Neural progenitor cell (in vitro differentiated cells): ENCODE data around the gene TMEM30B. TPM values are rescaled to one million over a fixed set of nuclear protein-coding genes. Genes with fewer than 3 reads are reported as not detected.

ENCODE experiments used
- DNase-seq: peaks from one replicate; pipeline ENCODE4 v3.0.0-alpha.2; 2016; ENCODE audit warnings: low spot score
- H2AFZ ChIP-seq: fragments of 200-600 bp; sonication (generic); replicated peaks from 2 replicates; pipeline ENCODE4 v1.6.1; 2016; ENCODE audit warnings: antibody characterized with exemption
- H3F3A ChIP-seq: fragments of 200-600 bp; sonication (generic); 2 replicates; pipeline ENCODE4 v1.6.1; 2016; ENCODE audit warnings: antibody characterized with exemption, low read depth
- H3K27ac ChIP-seq: fragments of 200-600 bp; sonication (generic); 2 replicates; pipeline ENCODE4 v1.5.1; 2016; ENCODE audit warnings: mild to moderate bottlenecking
- H3K27me3 ChIP-seq: fragments of 200-600 bp; sonication (generic); 2 replicates; pipeline ENCODE4 v1.6.1; 2016; ENCODE audit warnings: mild to moderate bottlenecking, moderate library complexity
- H3K36me3 ChIP-seq: fragments of 200-600 bp; sonication (generic); 2 replicates; pipeline ENCODE4 v1.5.1; 2016
- H3K4me1 ChIP-seq: fragments of 200-600 bp; sonication (generic); 2 replicates; pipeline ENCODE4 v1.6.1; 2016; ENCODE audit warnings: mixed run types
- H3K4me2 ChIP-seq: fragments of 200-600 bp; sonication (generic); 2 replicates; pipeline ENCODE4 v1.6.1; 2016
- H3K4me3 ChIP-seq: fragments of 200-600 bp; sonication (generic); 2 replicates; pipeline ENCODE4 v1.5.1; 2016
- H3K79me2 ChIP-seq: fragments of 200-600 bp; sonication (generic); 2 replicates; pipeline ENCODE4 v1.6.1; 2016; ENCODE audit warnings: low read depth
- H3K9ac ChIP-seq: fragments of 200-600 bp; sonication (generic); 2 replicates; pipeline ENCODE4 v1.6.1; 2016
- H3K9me3 ChIP-seq: fragments of 200-600 bp; sonication (generic); 2 replicates; pipeline ENCODE4 v1.5.1; 2016; ENCODE audit warnings: low read depth
- H4K20me1 ChIP-seq: fragments of 200-600 bp; sonication (generic); 2 replicates; pipeline ENCODE4 v1.6.1; 2016; ENCODE audit warnings: low read depth
- H3K27ac Mint-ChIP-seq: 3 replicates; pipeline ENCODE4 v1.8.0; 2021; ENCODE audit warnings: mixed read lengths
- H3K27me3 Mint-ChIP-seq: 2 replicates; pipeline ENCODE4 v1.8.0; 2022; ENCODE audit warnings: low read depth, mild to moderate bottlenecking, inconsistent platforms, moderate library complexity, mixed read lengths; ENCODE audit not compliant: insufficient read depth
- H3K36me3 Mint-ChIP-seq: 3 replicates; pipeline ENCODE4 v1.8.0; 2021; ENCODE audit warnings: mixed read lengths
- H3K4me1 Mint-ChIP-seq: 3 replicates; pipeline ENCODE4 v1.8.0; 2021; ENCODE audit warnings: mixed read lengths
- H3K4me3 Mint-ChIP-seq: 3 replicates; pipeline ENCODE4 v1.8.0; 2021; ENCODE audit warnings: mild to moderate bottlenecking, moderate library complexity, mixed read lengths
- H3K9me3 Mint-ChIP-seq: 3 replicates; pipeline ENCODE4 v1.8.0; 2020; ENCODE audit warnings: mixed read lengths
- EZH2 ChIP-seq: fragments of 200-600 bp; sonication (generic); IDR thresholded peaks from 2 replicates; pipeline ENCODE4 v1.6.1; 2017; ENCODE audit warnings: antibody characterized with exemption, mild to moderate bottlenecking, moderate library complexity
- EZH2phosphoT487 ChIP-seq: fragments of 200-600 bp; sonication (generic); IDR thresholded peaks from 2 replicates; pipeline ENCODE4 v1.6.1; 2017; ENCODE audit warnings: antibody characterized with exemption
- total RNA-seq: library from RNA; depleted of rRNA; stranded (reverse); fragments of >200 nt; gene quantifications from 2 replicates; pipeline ENCODE4 v1.2.3, GENCODE V29; 2015; ENCODE audit warnings: low replicate concordance
- TF ChIP-seq, protein P1 (sequence below): fragments of 200-600 bp; sonication (generic); IDR thresholded peaks from 2 replicates; pipeline ENCODE4 v1.5.1; 2017; ENCODE audit warnings: antibody characterized with exemption, mild to moderate bottlenecking

The TMEM30B gene
- total RNA-seq, 1 donor from 2014 or later, result 0.07 TPM

DNA sequence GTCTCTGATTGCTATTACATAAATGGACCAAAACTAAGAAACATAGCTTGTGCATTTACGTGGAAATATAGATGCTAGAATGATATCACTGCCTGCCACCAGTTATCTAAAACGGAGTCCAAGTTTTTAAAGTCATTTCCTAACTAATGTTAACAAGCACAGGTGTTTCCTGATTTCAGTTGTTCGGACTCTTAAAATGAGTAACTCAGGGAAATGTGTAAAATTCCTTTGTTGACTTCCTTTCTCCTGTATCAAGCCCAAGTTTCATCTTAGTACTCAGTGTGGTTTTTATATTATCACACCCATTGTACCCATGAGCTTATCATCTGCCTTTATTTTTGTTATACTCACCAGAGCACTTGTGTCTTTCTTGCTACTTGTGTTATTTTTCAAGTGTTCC is 27.1 kb upstream of the TMEM30B start:
- H3K4me2 ChIP-seq, result no peak overlapping the region
- H3K79me2 ChIP-seq, result no peaks in the 10 kb centered on the region
- Mint-ChIP-seq H3K36me3 (peaks cover 2% of the 10 kb centered on the region), H3K4me1 (no peaks in the 10 kb centered on the region), H3K27me3 (peaks cover 3% of the 10 kb centered on the region), H3K9me3 (peaks cover 25% of the 10 kb centered on the region), H3K4me3 (no peak overlapping the region), H3K27ac (no peak overlapping the region)
- H3K27ac ChIP-seq, result no peak overlapping the region
- no peaks in the 10 kb centered on the region for H3K4me1 ChIP-seq
- no peak for DNase-seq
- H4K20me1 ChIP-seq, result no peaks in the 10 kb centered on the region
- H3K27me3 ChIP-seq, result no peaks in the 10 kb centered on the region
- H3K36me3 ChIP-seq, result no peaks in the 10 kb centered on the region
- no peak overlapping the region for H3K9ac ChIP-seq
- no peak overlapping the region for H2AFZ ChIP-seq
- H3F3A ChIP-seq, result no peaks in the 10 kb centered on the region
- no peaks in the 10 kb centered on the region for H3K9me3 ChIP-seq
- TF ChIP-seq, protein P1, sequence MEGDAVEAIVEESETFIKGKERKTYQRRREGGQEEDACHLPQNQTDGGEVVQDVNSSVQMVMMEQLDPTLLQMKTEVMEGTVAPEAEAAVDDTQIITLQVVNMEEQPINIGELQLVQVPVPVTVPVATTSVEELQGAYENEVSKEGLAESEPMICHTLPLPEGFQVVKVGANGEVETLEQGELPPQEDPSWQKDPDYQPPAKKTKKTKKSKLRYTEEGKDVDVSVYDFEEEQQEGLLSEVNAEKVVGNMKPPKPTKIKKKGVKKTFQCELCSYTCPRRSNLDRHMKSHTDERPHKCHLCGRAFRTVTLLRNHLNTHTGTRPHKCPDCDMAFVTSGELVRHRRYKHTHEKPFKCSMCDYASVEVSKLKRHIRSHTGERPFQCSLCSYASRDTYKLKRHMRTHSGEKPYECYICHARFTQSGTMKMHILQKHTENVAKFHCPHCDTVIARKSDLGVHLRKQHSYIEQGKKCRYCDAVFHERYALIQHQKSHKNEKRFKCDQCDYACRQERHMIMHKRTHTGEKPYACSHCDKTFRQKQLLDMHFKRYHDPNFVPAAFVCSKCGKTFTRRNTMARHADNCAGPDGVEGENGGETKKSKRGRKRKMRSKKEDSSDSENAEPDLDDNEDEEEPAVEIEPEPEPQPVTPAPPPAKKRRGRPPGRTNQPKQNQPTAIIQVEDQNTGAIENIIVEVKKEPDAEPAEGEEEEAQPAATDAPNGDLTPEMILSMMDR, result no peak
- TF ChIP-seq EZH2, result no peak
- no peak for TF ChIP-seq EZH2phosphoT487
- H3K4me3 ChIP-seq, result no peak overlapping the region

DNA sequence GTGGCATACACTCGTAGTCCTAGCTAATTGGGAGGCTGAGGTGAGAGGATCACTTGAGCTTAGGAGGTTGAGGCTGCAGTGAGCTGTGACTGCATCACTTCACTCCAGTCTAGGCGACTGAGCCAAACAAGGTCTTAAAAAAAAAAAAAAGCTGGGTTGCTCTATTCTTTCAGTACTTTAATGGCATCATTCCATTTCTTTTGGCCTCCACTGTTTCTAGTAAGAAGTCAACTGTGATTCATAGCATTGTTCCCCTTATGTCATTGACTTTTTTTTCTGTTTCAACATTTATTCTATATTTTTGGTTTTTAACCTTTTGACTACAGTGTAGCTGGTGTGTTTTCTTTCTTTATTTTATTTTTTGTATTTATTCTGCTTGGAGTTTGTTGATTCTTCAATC is 23.6 kb upstream of the TMEM30B start:
- Histone ChIP-seq H2AFZ (no peak overlapping the region), H3K4me3 (no peak overlapping the region), H3K9ac (no peak overlapping the region), H3K4me1 (no peaks in the 10 kb centered on the region), H3K4me2 (no peak overlapping the region), H3K27me3 (no peaks in the 10 kb centered on the region), H3K79me2 (no peaks in the 10 kb centered on the region), H3F3A (no peaks in the 10 kb centered on the region), H3K27ac (no peak overlapping the region), H3K36me3 (no peaks in the 10 kb centered on the region), H3K9me3 (no peaks in the 10 kb centered on the region), H4K20me1 (no peaks in the 10 kb centered on the region)
- TF ChIP-seq EZH2 (no peak), EZH2phosphoT487 (no peak)
- TF ChIP-seq, protein P1, result no peak
- no peak for DNase-seq
- peaks cover 3% of the 10 kb centered on the region for H3K27me3 Mint-ChIP-seq
- H3K9me3 Mint-ChIP-seq, result peaks cover 11% of the 10 kb centered on the region
- no peak overlapping the region for H3K4me3 Mint-ChIP-seq
- no peaks in the 10 kb centered on the region for H3K4me1 Mint-ChIP-seq
- no peak overlapping the region for H3K27ac Mint-ChIP-seq
- H3K36me3 Mint-ChIP-seq, result no peaks in the 10 kb centered on the region

DNA sequence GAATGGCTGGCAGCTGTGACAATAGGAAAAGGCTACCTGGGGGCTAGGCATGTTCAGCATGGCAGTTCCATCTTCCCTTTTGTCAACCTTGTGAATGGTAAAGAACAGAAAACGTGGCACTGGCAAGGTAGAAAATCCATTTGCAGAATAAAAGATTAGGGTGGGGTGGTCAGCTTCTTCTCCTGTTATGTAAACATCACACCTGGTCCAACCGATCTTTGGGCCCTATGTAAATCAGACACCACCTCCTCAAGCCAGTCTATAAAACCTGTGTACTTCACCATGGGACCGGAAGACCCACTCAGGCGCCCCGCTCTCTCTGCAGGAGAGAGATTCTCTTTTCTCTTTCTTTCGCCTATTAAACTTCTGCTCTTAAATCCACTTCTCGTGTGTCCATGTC is 19.6 kb upstream of the TMEM30B start:
- H3K27me3 Mint-ChIP-seq, result peaks cover 3% of the 10 kb centered on the region
- no peak overlapping the region for H3K4me3 Mint-ChIP-seq
- no peak overlapping the region for H3K27ac ChIP-seq
- H2AFZ ChIP-seq, result no peak overlapping the region
- H3K4me1 ChIP-seq, result peaks cover 5% of the 10 kb centered on the region
- no peaks in the 10 kb centered on the region for H4K20me1 ChIP-seq
- H3K9me3 ChIP-seq, result no peaks in the 10 kb centered on the region
- TF ChIP-seq, protein P1, result no peak
- TF ChIP-seq EZH2, result no peak
- TF ChIP-seq EZH2phosphoT487, result no peak
- no peak overlapping the region for H3K9ac ChIP-seq
- H3K4me2 ChIP-seq, result no peak overlapping the region
- H3K36me3 ChIP-seq, result no peaks in the 10 kb centered on the region
- peaks cover 8% of the 10 kb centered on the region for H3K4me1 Mint-ChIP-seq
- H3K36me3 Mint-ChIP-seq, result no peaks in the 10 kb centered on the region
- no peak overlapping the region for H3K4me3 ChIP-seq
- no peaks in the 10 kb centered on the region for H3K27me3 ChIP-seq
- H3K79me2 ChIP-seq, result no peaks in the 10 kb centered on the region
- no peak for DNase-seq
- no peak overlapping the region for H3K27ac Mint-ChIP-seq
- H3F3A ChIP-seq, result no peaks in the 10 kb centered on the region
- peaks cover 4% of the 10 kb centered on the region for H3K9me3 Mint-ChIP-seq

DNA sequence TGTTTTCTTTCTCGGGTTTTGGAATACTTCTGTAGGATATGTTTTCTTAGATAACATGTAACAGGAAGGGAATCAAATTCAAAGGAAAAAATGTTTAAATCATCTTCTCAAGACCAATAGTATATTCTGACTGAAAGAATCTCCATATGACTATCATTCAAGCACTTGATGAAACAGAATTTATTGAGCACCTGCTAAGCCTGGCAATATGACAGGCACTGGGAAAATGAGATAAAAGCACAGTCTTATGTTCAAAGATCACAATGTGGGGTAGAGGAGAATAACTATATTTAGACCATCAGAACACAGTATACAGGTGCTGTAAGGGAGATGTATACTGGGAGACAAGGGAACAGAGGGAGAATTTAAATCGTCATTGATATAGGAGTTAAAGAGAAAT is 19.1 kb upstream of the TMEM30B start:
- H2AFZ ChIP-seq, result no peak overlapping the region
- H3K27me3 Mint-ChIP-seq, result peaks cover 3% of the 10 kb centered on the region
- TF ChIP-seq EZH2, result no peak
- TF ChIP-seq, protein P1, result no peak
- TF ChIP-seq EZH2phosphoT487, result no peak
- H3K27me3 ChIP-seq, result no peaks in the 10 kb centered on the region
- H3K9me3 Mint-ChIP-seq, result peaks cover 4% of the 10 kb centered on the region
- H3K9ac ChIP-seq, result no peak overlapping the region
- no peaks in the 10 kb centered on the region for H3K36me3 ChIP-seq
- no peaks in the 10 kb centered on the region for H3K9me3 ChIP-seq
- no peak overlapping the region for H3K4me2 ChIP-seq
- no peaks in the 10 kb centered on the region for H3K36me3 Mint-ChIP-seq
- H3K4me3 ChIP-seq, result no peak overlapping the region
- no peaks in the 10 kb centered on the region for H4K20me1 ChIP-seq
- no peak overlapping the region for H3K4me3 Mint-ChIP-seq
- H3K27ac Mint-ChIP-seq, result no peak overlapping the region
- H3K79me2 ChIP-seq, result no peaks in the 10 kb centered on the region
- no peak for DNase-seq
- H3K4me1 Mint-ChIP-seq, result peaks cover 9% of the 10 kb centered on the region
- no peaks in the 10 kb centered on the region for H3F3A ChIP-seq
- peaks cover 5% of the 10 kb centered on the region for H3K4me1 ChIP-seq
- no peak overlapping the region for H3K27ac ChIP-seq
